Activated T-helper 1 cell treated with anti-CD3 and anti-CD28 coated beads, Interleukin-2, amount 50 U/mL, for 16 hours (primary cell): ENCODE measurements around the gene DENND1A.

Experiments
- DNase-seq, 2 donors: peaks; one replicate each; pipeline ENCODE4 v3.0.0-alpha.2; 2020; ENCODE audit warnings: low read depth in 1 of 2, low spot score in 1 of 2

DENND1A gene

DNA sequence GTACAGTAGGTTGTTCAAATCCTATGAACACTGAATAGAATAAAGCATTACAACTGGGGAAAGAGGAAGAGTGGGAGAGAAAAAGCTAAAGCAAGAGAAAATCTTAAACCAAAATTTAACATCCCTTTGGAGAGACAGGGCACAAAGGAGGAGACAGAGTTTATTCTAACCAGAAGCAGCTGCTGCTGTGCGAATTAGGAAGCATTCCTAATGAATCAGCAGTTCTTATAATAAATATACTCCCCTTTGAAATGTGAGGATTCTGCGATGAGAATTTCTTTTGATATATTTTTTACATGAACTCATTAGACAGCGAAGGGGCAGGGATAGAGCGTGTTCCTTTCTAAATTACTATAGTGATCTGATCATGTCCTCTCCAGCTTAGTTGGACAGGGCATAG lies 233.4 kb downstream of the DENND1A start:
- DNase-seq = no peak

DNA sequence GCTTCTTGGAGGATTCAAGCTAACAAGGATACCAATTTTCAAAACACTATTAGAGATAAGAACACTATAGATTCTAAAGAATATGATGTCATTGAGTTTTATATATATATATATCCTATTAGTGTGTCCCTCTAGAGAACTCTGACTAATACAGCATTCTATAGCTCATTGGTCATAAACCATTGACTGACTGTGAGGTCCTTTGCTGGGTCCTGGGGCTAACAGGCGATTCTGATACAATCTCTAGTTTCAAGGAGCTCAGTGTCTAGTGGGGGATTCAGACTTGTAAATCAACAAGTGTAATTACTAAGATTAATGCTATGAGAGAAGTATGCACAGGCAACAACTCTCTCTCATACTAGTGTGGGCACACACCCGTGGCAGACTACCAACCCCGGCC lies 234.5 kb downstream of the DENND1A start:
- DNase-seq = no peak

DNA sequence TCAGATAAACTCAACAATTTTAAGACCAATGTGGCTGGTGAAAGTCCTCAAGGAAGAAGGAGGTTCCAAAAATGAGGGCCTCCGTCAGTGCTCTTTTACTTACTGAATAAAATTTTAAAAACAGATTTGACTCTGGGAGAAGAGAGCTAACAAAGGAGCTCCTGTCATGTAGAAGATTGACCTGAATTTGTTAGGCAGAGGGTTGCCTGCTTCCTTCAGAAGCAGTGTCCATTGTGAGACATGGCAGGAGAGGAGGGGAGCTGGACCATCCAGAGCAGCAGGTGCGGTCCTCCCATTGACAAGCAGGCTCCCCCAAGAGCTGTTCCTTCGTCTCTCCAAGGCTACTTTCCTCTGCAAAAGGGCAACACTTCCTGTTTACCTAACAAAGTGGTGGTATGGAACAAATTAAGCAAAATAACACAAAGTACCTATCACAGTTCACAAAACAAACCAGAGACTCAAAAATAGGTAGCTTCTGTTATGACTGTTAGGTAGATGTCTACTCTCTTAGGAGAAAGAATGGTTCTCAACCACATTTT lies 238.1 kb downstream of the DENND1A start:
- DNase-seq = no peak

GRCh38 chr9:123689701-123690428 lies 240.1 kb downstream of the DENND1A start:
- no peak for DNase-seq

DNA sequence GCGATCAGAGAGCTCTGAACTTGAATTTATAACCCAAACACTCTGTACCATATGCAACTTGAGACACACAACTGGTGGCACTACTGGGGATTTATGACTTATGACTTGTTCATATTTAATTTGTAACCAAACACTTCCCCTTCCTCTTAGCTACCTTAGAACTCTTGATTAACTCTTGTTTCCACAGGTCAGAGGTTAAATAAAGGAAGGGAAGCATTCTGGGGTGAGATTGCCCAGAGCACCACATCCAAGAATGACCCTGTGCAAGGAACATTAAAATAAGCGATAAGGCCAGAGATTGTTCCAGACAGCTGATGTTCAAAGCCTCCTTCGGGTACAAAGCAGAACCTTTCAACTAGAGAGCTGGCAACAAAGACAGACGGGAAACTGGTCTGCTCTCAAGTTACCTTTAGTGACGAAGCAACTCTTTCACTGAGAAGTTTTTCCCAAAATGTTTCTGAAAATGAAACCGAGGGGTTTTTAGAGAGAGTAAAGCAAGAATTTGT lies 242.6 kb downstream of the DENND1A start:
- no peak for DNase-seq

DNA sequence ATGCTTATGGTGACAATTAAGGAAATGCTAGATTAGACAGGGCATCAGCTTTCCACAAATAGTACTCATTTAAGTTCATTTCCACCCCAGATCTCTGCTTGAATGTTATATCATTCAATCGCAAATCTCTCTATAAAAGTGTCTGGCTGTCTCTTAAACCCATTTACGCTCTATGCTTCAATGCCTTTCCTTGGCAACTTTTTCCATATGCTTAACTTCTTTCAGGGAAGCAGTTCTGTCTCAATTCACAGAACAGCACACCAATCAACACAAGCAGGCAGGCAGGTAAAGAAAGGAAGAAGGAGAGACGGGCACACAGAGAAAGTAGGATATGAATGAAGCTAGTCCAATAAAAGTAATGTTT lies 243.1 kb downstream of the DENND1A start:
- no peak for DNase-seq

GRCh38 chr9:123686131-123686828 lies 243.6 kb downstream of the DENND1A start:
- DNase-seq = no peak

- DNase-seq = no peak
These were observed 244.3 kb downstream of the DENND1A start for GRCh38 chr9:123685489-123686083.

- no peak for DNase-seq
These were observed 245.4 kb downstream of the DENND1A start for GRCh38 chr9:123684393-123685149.

GRCh38 chr9:123682746-123683145 lies 247.2 kb downstream of the DENND1A start:
- DNase-seq = no peak

DNA sequence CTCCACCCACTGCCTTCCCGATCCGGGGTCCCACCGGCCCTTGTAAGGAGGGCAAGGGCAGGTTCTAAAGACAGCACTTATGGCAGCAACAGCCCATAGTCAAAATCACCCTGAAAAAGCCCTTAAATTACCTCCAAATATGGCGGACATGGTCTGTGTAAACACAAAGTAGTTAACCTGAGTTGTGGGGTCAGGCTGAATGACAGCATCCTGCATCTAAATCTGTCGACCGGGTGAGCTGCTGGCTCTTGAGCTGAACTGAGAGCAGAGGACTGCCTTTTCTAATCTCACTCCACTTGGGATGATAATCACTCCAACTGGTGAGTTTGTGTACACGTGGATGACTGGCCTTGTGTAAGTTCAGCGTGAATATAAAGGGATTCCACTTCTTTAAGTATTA lies 249.6 kb downstream of the DENND1A start:
- DNase-seq = no peak

GRCh38 chr9:123679330-123679987 lies 250.5 kb downstream of the DENND1A start:
- DNase-seq = no peak

DNA sequence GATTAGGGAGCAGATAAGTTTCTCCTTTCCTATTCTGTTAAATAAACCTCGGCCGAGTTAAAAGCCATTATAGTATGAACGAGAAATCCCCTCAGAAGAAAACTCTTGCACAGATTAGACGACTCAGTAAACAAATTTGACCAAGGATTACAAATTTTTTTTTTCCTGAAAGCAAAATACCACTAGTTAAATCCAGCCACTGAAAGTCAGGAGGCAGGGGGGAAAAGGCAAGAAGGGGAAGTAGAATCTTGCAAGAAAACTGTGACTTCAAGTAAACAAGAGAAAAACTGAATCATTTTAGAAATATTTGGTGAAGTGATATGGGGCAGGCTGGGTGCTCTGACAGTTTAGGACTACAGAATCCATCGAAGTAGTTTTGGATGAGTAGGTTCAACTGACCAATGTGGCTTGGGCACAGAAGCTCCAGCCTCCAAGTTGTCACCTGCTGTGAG lies 251.0 kb downstream of the DENND1A start:
- no peak for DNase-seq

GRCh38 chr9:123678038-123678877 lies 251.7 kb downstream of the DENND1A start:
- DNase-seq = no peak

DNA sequence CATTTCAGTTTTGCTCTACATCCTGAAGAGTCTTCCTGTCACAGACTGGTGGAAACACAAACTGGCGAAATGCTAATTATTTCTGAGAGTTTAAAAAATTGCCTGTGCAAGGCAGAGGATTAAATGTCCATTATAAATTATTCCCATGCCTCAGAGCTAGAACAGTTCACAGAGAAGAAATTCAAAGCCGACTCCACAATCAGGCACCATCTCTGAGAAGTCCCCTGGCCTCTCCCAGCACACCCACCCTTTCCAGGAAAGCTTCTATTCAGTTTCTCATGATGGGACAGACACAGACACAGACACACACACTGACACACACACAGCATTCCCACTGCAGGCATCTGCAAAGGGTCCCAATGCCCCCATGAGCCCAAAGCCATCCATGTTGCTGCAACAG lies 253.1 kb downstream of the DENND1A start:
- DNase-seq = no peak

- DNase-seq = no peak
These were observed 260.6 kb downstream of the DENND1A start for GRCh38 chr9:123669346-123669745.

DNA sequence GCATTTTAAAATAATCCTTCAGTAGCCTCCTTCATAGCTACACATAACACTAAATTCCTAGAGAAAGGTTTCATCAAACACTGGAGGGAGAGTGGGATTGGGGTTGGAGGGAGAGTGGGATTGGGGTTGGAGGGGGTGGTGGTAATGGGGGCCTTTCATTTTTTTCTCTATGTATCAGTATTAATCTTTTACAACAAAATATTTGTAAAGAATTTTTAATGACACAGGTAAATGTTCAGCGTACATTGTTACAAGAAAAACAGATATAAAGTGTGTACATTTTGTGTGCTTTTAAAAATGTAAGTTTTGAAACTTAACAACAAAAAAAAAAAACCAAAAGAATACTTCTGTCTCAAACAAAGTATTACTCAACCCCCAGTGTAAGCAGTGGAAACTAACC lies 266.4 kb downstream of the DENND1A start:
- no peak for DNase-seq

- DNase-seq = no peak
These were observed 267.7 kb downstream of the DENND1A start for GRCh38 chr9:123662057-123662776.
